ENCODE data around the gene SEMA6B. TPM values are rescaled to one million over a fixed set of nuclear protein-coding genes. Genes with fewer than 3 reads are reported as not detected.

SEMA6B gene
- total and polyA plus RNA-seq, 2 of the 8 experiments (the other 6 are each of a cell fraction or from before 2014, with no cell fraction given) = 31.3 to 54.4 TPM

DNA sequence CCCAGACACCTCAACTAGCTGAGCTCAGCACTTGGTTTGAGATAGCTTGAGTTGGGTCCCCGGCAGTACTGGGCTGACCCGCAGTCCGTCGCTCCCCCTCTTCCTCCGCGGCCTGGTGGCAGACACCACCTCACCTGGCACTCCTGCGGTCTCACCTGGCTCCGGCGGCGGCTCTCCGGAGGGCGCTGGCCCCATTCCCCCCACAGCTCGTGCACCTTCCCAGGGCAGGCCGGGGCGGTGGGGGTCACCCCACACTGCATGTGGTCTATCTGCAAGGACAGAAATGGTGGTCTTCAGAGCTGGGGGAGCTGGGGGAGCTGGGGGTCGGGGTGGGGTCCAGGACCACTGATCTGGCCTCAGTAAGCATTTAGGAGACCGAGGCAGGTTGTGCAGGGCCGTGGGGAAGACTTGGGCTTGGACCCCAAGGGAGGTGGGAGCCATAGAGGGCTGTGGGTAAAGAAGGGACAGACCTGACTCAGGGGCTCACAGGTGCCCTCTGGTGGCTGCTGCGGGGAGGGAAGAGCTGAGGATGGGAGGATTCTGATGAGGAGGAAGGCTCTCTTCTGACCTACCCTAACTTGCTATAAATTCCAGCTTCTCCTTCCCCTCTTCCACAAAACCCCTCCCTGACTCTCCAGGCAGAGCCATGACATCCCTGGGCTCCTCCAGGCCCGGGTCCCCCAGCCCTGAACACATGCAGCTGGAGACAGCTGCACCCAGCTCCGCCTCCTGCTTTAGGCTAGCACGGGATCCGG lies 34.5 kb downstream of the SEMA6B start:
- H3K36me3 ChIP-seq (ENCODE audit: control insufficient read depth in 2 of 4, insufficient read depth in 4 of 4, low read length in 3 of 4) = no peaks in the 10 kb centered on the region
- H3K4ac ChIP-seq (replicated peaks; ENCODE audit: insufficient read length, low read depth, low read length) = no peak overlapping the region
- H3K4me2 ChIP-seq (ENCODE audit: insufficient read depth in 1 of 2, low read depth in 2 of 2, low read length in 2 of 2) = no peak overlapping the region
- no peak overlapping the region for H2BK120ac ChIP-seq (replicated peaks; ENCODE audit: low read depth, low read length)
- DNase-seq (ENCODE audit: low read depth in 1 of 2, low spot score in 2 of 2) (peak in 1 of 2 experiments; percentile 95), FAIRE-seq (peak; percentile 36)
- no peak overlapping the region for H3K23ac ChIP-seq (ENCODE audit: insufficient read length)
- H3K79me1 ChIP-seq (ENCODE audit: low read depth, low read length) = no peaks in the 10 kb centered on the region
- H3K27ac ChIP-seq (ENCODE audit: low read depth, low read length) = no peak overlapping the region
- H4K20me1 ChIP-seq (replicated peaks in 1 of 2; ENCODE audit: control insufficient read depth in 1 of 2, insufficient read depth in 2 of 2, low read length in 2 of 2) = no peaks in the 10 kb centered on the region
- no peak overlapping the region for H4K5ac ChIP-seq (ENCODE audit: insufficient read length, low read depth, low read length)
- H2BK5ac ChIP-seq (ENCODE audit: low read depth, low read length) = no peak overlapping the region
- no peak overlapping the region for H3K4me3 ChIP-seq (ENCODE audit: extremely low read depth in 1 of 4, insufficient read depth in 2 of 4, low read depth in 3 of 4, low read length in 4 of 4)
- H3K56ac ChIP-seq (replicated peaks; ENCODE audit: insufficient read length, low read depth, low read length) = no peak overlapping the region
- no peak overlapping the region for H3K9ac ChIP-seq (replicated peaks in 1 of 4; ENCODE audit: extremely low read depth in 1 of 4, low read depth in 3 of 4, low read length in 3 of 4)
- no peaks in the 10 kb centered on the region for H3K9me3 ChIP-seq (ENCODE audit: insufficient read depth in 2 of 2, low read depth in 1 of 2, low read length in 1 of 2)
- no peak overlapping the region for H4K8ac ChIP-seq (ENCODE audit: extremely low read depth, insufficient read depth, low read length)
- H4K91ac ChIP-seq (replicated peaks; ENCODE audit: insufficient read length, low read length) = no peak overlapping the region
- H2BK15ac ChIP-seq (ENCODE audit: low read length) = no peak overlapping the region
- no peak overlapping the region for H3K18ac ChIP-seq (ENCODE audit: extremely low read depth, low read length)
- H3K79me2 ChIP-seq (ENCODE audit: control insufficient read depth in 1 of 2, insufficient read depth in 2 of 2, low read length in 2 of 2) = no peaks in the 10 kb centered on the region
- no peak overlapping the region for H2BK12ac ChIP-seq (ENCODE audit: low read depth, low read length)
- 84% methylated on average over 22 of the region's 23 CpGs; no CpG with 5 or more reads in 1 of the 2 experiments for WGBS, 2 experiments (ENCODE audit: extremely low coverage in 1 of 2, insufficient coverage in 1 of 2, insufficient read length in 1 of 2, insufficient replicate concordance in 2 of 2, low coverage in 1 of 2, low lambda C conversion rate in 2 of 2, missing lambda C conversion rate in 1 of 2)
- no peak overlapping the region for H2AK5ac ChIP-seq (ENCODE audit: low read depth, low read length)
- H3K27me3 ChIP-seq (replicated peaks in 1 of 4; ENCODE audit: control insufficient read depth in 3 of 4, extremely low read depth in 1 of 4, insufficient read depth in 3 of 4, low read length in 3 of 4) = peaks cover 0 to 10% (median 5%) of the 10 kb centered on the region in 4 experiments; a peak in 3 of 7 replicates
- POLR2A ChIA-PET (ENCODE audit: partially characterized antibody) = interaction anchor here (0.7 to 3.4 kb wide), 4 partner anchors 10 to 258 kb away, joined by 3 to 23 read pairs (median 4); partner anchors contain the start of gene PLIN5
- H3K23me2 ChIP-seq (ENCODE audit: low read depth, low read length) = no peaks in the 10 kb centered on the region
- CTCF ChIA-PET (ENCODE audit: partially characterized antibody) = interaction anchor here (0.6 to 8.9 kb wide), 43 partner anchors 9 to 514 kb away, joined by 3 to 174 read pairs (median 4); partner anchors contain the start of genes CHAF1A, LRG1, PLIN4 and PLIN5
- H3K14ac ChIP-seq (ENCODE audit: insufficient read length) = no peak overlapping the region
- H2AFZ ChIP-seq (ENCODE audit: low read length) = no peak overlapping the region
- no peak overlapping the region for H2BK20ac ChIP-seq (ENCODE audit: low read length)
- H3K4me1 ChIP-seq (replicated peaks in 1 of 4; ENCODE audit: control insufficient read depth in 3 of 4, insufficient read depth in 4 of 4, low read length in 3 of 4) = no peaks in the 10 kb centered on the region; a peak in 2 of 7 replicates
- TF ChIP-seq NANOG (IDR thresholded peaks at IDR 0.05; ENCODE audit: insufficient read depth, low read depth, low read length, poor library complexity, severe bottlenecking) = no peak
- no peak for TF ChIP-seq KDM4A (IDR thresholded peaks at IDR 0.05; ENCODE audit: low read depth, low read length, severe bottlenecking)
- TF ChIP-seq, protein P1, sequence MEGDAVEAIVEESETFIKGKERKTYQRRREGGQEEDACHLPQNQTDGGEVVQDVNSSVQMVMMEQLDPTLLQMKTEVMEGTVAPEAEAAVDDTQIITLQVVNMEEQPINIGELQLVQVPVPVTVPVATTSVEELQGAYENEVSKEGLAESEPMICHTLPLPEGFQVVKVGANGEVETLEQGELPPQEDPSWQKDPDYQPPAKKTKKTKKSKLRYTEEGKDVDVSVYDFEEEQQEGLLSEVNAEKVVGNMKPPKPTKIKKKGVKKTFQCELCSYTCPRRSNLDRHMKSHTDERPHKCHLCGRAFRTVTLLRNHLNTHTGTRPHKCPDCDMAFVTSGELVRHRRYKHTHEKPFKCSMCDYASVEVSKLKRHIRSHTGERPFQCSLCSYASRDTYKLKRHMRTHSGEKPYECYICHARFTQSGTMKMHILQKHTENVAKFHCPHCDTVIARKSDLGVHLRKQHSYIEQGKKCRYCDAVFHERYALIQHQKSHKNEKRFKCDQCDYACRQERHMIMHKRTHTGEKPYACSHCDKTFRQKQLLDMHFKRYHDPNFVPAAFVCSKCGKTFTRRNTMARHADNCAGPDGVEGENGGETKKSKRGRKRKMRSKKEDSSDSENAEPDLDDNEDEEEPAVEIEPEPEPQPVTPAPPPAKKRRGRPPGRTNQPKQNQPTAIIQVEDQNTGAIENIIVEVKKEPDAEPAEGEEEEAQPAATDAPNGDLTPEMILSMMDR (IDR thresholded peaks at IDR 0.05; ENCODE audit: control extremely low read depth in 1 of 3, insufficient read depth in 1 of 3, low read depth in 1 of 3, low read length in 3 of 3) = peak; percentile 74 to 98 (median 95)
- TF ChIP-seq MAFK (IDR thresholded peaks at IDR 0.05; ENCODE audit: low read depth, low read length) = no peak
- TF ChIP-seq KDM1A (IDR thresholded peaks at IDR 0.05; ENCODE audit: borderline replicate concordance, low read length) = peak; percentile 83; the same call in 1 of the 2 replicates
- TF ChIP-seq CREB1 (IDR thresholded peaks at IDR 0.05) = 0 out of 2 replicates have a peak, but pooled peaks have one; percentile 6
- no peak for TF ChIP-seq SP1 (IDR thresholded peaks at IDR 0.05; ENCODE audit: low read depth, low read length)
- TF ChIP-seq, protein P2, sequence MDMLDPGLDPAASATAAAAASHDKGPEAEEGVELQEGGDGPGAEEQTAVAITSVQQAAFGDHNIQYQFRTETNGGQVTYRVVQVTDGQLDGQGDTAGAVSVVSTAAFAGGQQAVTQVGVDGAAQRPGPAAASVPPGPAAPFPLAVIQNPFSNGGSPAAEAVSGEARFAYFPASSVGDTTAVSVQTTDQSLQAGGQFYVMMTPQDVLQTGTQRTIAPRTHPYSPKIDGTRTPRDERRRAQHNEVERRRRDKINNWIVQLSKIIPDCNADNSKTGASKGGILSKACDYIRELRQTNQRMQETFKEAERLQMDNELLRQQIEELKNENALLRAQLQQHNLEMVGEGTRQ (IDR thresholded peaks at IDR 0.05; ENCODE audit: low read length) = no peak

Measured in H1 (cell line).